ENCODE measurements around the gene TNFAIP8. TPM values are rescaled to one million over a fixed set of nuclear protein-coding genes. Genes with fewer than 3 reads are reported as not detected.

TNFAIP8 gene
- total RNA-seq, 1 experiment from 2014 or later = 7.3 TPM

DNA sequence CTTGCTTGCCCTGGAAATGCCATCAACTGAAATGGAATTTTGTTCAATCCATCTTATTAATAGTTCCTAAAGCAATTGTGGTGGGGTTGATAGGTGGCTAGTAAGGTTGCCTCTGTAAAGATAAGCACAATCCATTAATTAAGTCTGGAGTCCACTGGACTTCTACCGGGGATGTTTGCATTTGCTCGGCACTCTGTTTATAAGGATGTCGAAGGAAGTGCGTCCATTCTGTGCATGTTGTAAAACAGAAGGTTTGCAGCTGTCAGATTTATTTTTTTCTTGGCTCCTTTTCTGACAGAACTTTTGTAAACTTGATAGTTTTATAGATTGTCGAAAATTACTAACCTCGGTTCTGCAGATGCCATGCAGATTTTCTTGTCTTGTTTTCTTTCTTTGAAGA, 12.8 kb upstream of the TNFAIP8 start:
- H3K9me3 ChIP-seq (ENCODE audit: control insufficient read depth, low read depth, low read length) = no peaks in the 10 kb centered on the region
- no peak overlapping the region for H3K56ac ChIP-seq (ENCODE audit: insufficient read length, low read depth, low read length)
- WGBS (ENCODE audit: extremely low coverage, insufficient read length, low lambda C conversion rate) = no CpG with 5 or more reads among the region's 6 CpGs
- H2AFZ ChIP-seq (ENCODE audit: low read length) = no peak overlapping the region
- H3K14ac ChIP-seq (ENCODE audit: insufficient read depth, low read length) = no peak overlapping the region
- H3K27me3 ChIP-seq (ENCODE audit: insufficient read depth, low read length) = no peaks in the 10 kb centered on the region
- H4K91ac ChIP-seq (ENCODE audit: insufficient read length, low read depth, low read length) = no peak overlapping the region
- H3K4me1 ChIP-seq (ENCODE audit: insufficient read depth, low read length) = peaks cover 9% of the 10 kb centered on the region
- Mint-ChIP-seq H3K4me1 (peaks cover 41 to 43% of the 10 kb centered on the region in 2 experiments), H3K27ac (no peak overlapping the region), H3K27me3 (ENCODE audit: low read depth) (no peaks in the 10 kb centered on the region), H3K9me3 (no peaks in the 10 kb centered on the region), H3K36me3 (ENCODE audit: insufficient read depth in 1 of 3, low read depth in 3 of 3) (0 out of 7 replicates have a peak, but pooled peaks cover 0 to 2% (median 0%) of the 10 kb centered on the region in 3 experiments), H3K4me3 (no peak overlapping the region)
- no peak for DNase-seq
- H3K23me2 ChIP-seq (ENCODE audit: insufficient read length, low read depth, low read length, poor library complexity, severe bottlenecking) = no peaks in the 10 kb centered on the region
- H2BK15ac ChIP-seq (ENCODE audit: low read depth, low read length) = no peak overlapping the region
- TF ChIP-seq, protein P1, sequence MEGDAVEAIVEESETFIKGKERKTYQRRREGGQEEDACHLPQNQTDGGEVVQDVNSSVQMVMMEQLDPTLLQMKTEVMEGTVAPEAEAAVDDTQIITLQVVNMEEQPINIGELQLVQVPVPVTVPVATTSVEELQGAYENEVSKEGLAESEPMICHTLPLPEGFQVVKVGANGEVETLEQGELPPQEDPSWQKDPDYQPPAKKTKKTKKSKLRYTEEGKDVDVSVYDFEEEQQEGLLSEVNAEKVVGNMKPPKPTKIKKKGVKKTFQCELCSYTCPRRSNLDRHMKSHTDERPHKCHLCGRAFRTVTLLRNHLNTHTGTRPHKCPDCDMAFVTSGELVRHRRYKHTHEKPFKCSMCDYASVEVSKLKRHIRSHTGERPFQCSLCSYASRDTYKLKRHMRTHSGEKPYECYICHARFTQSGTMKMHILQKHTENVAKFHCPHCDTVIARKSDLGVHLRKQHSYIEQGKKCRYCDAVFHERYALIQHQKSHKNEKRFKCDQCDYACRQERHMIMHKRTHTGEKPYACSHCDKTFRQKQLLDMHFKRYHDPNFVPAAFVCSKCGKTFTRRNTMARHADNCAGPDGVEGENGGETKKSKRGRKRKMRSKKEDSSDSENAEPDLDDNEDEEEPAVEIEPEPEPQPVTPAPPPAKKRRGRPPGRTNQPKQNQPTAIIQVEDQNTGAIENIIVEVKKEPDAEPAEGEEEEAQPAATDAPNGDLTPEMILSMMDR (conservative IDR thresholded peaks at IDR 0.05) = no peak
- no peak overlapping the region for H4K8ac ChIP-seq (replicated peaks; ENCODE audit: insufficient read length, low read depth, low read length)
- H3K18ac ChIP-seq (ENCODE audit: insufficient read length, low read depth, low read length) = no peak overlapping the region
- no peak overlapping the region for H4K5ac ChIP-seq (ENCODE audit: insufficient read length, low read depth, low read length)
- H3K9ac ChIP-seq (ENCODE audit: extremely low read depth, insufficient read length, low read length) = no peak overlapping the region
- H2BK20ac ChIP-seq (ENCODE audit: low read depth, low read length, poor library complexity, severe bottlenecking) = no peak overlapping the region
- H3K27ac ChIP-seq (ENCODE audit: insufficient read length, low read depth, low read length) = no peak overlapping the region
- no peaks in the 10 kb centered on the region for H4K20me1 ChIP-seq (ENCODE audit: control insufficient read depth, insufficient read depth, insufficient read length)
- H3T11ph ChIP-seq (ENCODE audit: low read length) = no peak overlapping the region
- no peak overlapping the region for H2BK5ac ChIP-seq (ENCODE audit: insufficient read length, low read length)
- no peak overlapping the region for H3K4me2 ChIP-seq (ENCODE audit: insufficient read depth, insufficient read length, low read length)
- no peak overlapping the region for H3K4ac ChIP-seq (ENCODE audit: low read depth, low read length)
- no peaks in the 10 kb centered on the region for H3K79me2 ChIP-seq (ENCODE audit: insufficient read depth, low read length)
- H2AK5ac ChIP-seq (ENCODE audit: insufficient read length, low read length) = no peak overlapping the region
- no peak overlapping the region for H3K23ac ChIP-seq (ENCODE audit: insufficient read length, low read depth, low read length)
- H2BK12ac ChIP-seq (ENCODE audit: insufficient read length, low read depth, low read length) = no peak overlapping the region
- H3K79me1 ChIP-seq (ENCODE audit: insufficient read depth, low read depth, low read length, poor library complexity, severe bottlenecking) = peaks cover 2% of the 10 kb centered on the region
- H2BK120ac ChIP-seq (ENCODE audit: low read depth, low read length, poor library complexity, severe bottlenecking) = no peak overlapping the region

All from H9 (cell line).